ENCODE data around the gene ARPC5L. TPM values are rescaled to one million over a fixed set of nuclear protein-coding genes. Genes with fewer than 3 reads are reported as not detected.

ARPC5L gene
- total and polyA plus RNA-seq, 9 of the 15 experiments (the other 6 are each of a cell fraction or from before 2014, with no cell fraction given), result 25.4 to 113 (median 63.8) TPM

- H3K27ac ChIP-seq (ENCODE audit: extremely low read depth, low read depth, low read length), result peak overlapping the region; percentile 94
- ChIA-PET POLR2A (interaction anchor here (0.6 to 2.9 kb wide), 18 partner anchors 9 to 413 kb away, joined by 3 to 39 read pairs (median 6); partner anchors contain the start of genes NR6A1 and WDR38), CTCF (ENCODE audit: low intra/inter-chr PET ratio) (interaction anchor here (1.1 kb wide), 1 partner anchor 149 kb away, joined by 3 read pairs; no protein-coding TSS in a partner anchor)
- peak overlapping the region; percentile 97 to 100 for H3K9ac ChIP-seq (ENCODE audit: insufficient read depth in 1 of 2, low read depth in 2 of 2, low read length in 2 of 2)
- no TSS peak for BruUV-seq (replicated peaks)
- intact Hi-C loops (cut with micrococcal nuclease) (no loop called here), in situ Hi-C loops (cut with MboI) (loop anchor here (10.0 kb wide), 1 partner anchor 284 kb away; the partner anchor contains the start of gene SCAI)
- 2% methylated on average over 12 of the region's 12 CpGs for WGBS (ENCODE audit: insufficient coverage, low coverage, missing lambda C conversion rate)
- peak overlapping the region; percentile 98 for H3K4me2 ChIP-seq (ENCODE audit: insufficient read depth, low read length)
- peaks cover 15% of the 10 kb centered on the region for H3K9me1 ChIP-seq (ENCODE audit: control insufficient read depth, insufficient read depth, low read length)
- H3K4me1 ChIP-seq (replicated peaks in 1 of 2; ENCODE audit: control insufficient read depth in 2 of 2, insufficient read depth in 2 of 2, low read length in 2 of 2), result peaks cover 22 to 47% of the 10 kb centered on the region in 2 experiments
- peak; percentile 54 for FAIRE-seq
- no peaks in the 10 kb centered on the region for H3K27me3 ChIP-seq (ENCODE audit: control insufficient read depth in 2 of 2, insufficient read depth in 2 of 2, low read length in 2 of 2)
- H3K4me3 ChIP-seq, result peak overlapping the region; percentile 99
- no peaks in the 10 kb centered on the region; the same call in 1 of the 2 replicates for H3K9me3 ChIP-seq (replicated peaks; ENCODE audit: control insufficient read depth, insufficient read depth, low read depth, low read length)
- H4K20me1 ChIP-seq (replicated peaks; ENCODE audit: control insufficient read depth, insufficient read depth, low read length), result peaks cover 51% of the 10 kb centered on the region
- no peak for ATAC-seq
- peak in 1 of 4 experiments; percentile 50 for DNase-seq (ENCODE audit: extremely low read depth in 1 of 4, low spot score in 3 of 4)
- H3K36me3 ChIP-seq (ENCODE audit: control insufficient read depth, insufficient read depth, low read length), result peaks cover 59% of the 10 kb centered on the region
- peaks cover 59% of the 10 kb centered on the region for H3K79me2 ChIP-seq (ENCODE audit: control insufficient read depth, insufficient read depth, low read length)
- no peak overlapping the region for H2AFZ ChIP-seq (ENCODE audit: low read depth, low read length)
- TF ChIP-seq RUNX1 (IDR thresholded peaks at IDR 0.05; ENCODE audit: low read depth) (no peak), CHD1 (IDR thresholded peaks at IDR 0.05; ENCODE audit: low read length) (peak; percentile 83), ZNF174 (CRISPR knock-in tag; IDR thresholded peaks at IDR 0.05) (no peak), MITF (IDR thresholded peaks at IDR 0.05) (0 out of 2 replicates have a peak, but pooled peaks have one; percentile 5), ZNF785 (CRISPR knock-in tag; IDR thresholded peaks at IDR 0.05) (no peak), ZFP30 (CRISPR knock-in tag; IDR thresholded peaks at IDR 0.05; ENCODE audit: borderline replicate concordance) (no peak), KLF6 (CRISPR knock-in tag; IDR thresholded peaks at IDR 0.05; ENCODE audit: borderline replicate concordance) (no peak), DACH1 (IDR thresholded peaks at IDR 0.05; ENCODE audit: partially characterized antibody) (no peak), TRIM28 (IDR thresholded peaks at IDR 0.05) (no peak), POLR2AphosphoS5 (IDR thresholded peaks at IDR 0.05; ENCODE audit: control insufficient read depth, insufficient read depth, low read depth, low read length) (0 out of 2 replicates have a peak, but pooled peaks have one; percentile 6), TEAD1 (CRISPR knock-in tag; IDR thresholded peaks at IDR 0.05) (no peak), SP1 (CRISPR knock-in tag; IDR thresholded peaks at IDR 0.05) (peak; percentile 42; the same call in 1 of the 2 replicates), ATF1 (CRISPR knock-in tag; IDR thresholded peaks at IDR 0.05) (no peak), ATF1 (tag; IDR thresholded peaks at IDR 0.05) (no peak), PTBP1 (IDR thresholded peaks at IDR 0.05; ENCODE audit: low read depth, low read length) (0 out of 2 replicates have a peak, but pooled peaks have one; percentile 35), AFF4 (CRISPR knock-in tag; IDR thresholded peaks at IDR 0.05) (peak; percentile 30; the same call in 1 of the 2 replicates), ZNF282 (CRISPR knock-in tag; IDR thresholded peaks at IDR 0.05) (peak; percentile 81; the same call in 1 of the 2 replicates), STAT5A (IDR thresholded peaks at IDR 0.05; ENCODE audit: borderline replicate concordance, low read length) (no peak)
Observed at GRCh38 chr9:124860582-124861341, 1.2 kb upstream of the ARPC5L start.
